ENCODE results near the gene CAPS2. TPM values are rescaled to one million over a fixed set of nuclear protein-coding genes. Genes with fewer than 3 reads are reported as not detected.

The CAPS2 gene
- total RNA-seq, 1 donor from 2014 or later, result 9.0 TPM

GRCh38 chr12:75323663-75324062 is 6.5 kb downstream of the CAPS2 start:
- H3K4me3 ChIP-seq, result no peak overlapping the region
- no peaks in the 10 kb centered on the region for H3K4me1 ChIP-seq
- no peak for ATAC-seq
- TF ChIP-seq CTCF (IDR thresholded peaks at IDR 0.05), result no peak
- no peaks in the 10 kb centered on the region for H3K27me3 ChIP-seq
- intact Hi-C loops (cut with DNase I), result no loop called here
- no peaks in the 10 kb centered on the region for H3K9me3 ChIP-seq
- H3K27ac ChIP-seq, result no peak overlapping the region
- H3K36me3 ChIP-seq, result no peaks in the 10 kb centered on the region
- no peak for DNase-seq

- Histone ChIP-seq H3K4me3 (no peak overlapping the region), H3K36me3 (no peaks in the 10 kb centered on the region), H3K27me3 (no peaks in the 10 kb centered on the region), H3K9me3 (no peaks in the 10 kb centered on the region), H3K4me1 (no peaks in the 10 kb centered on the region), H3K27ac (no peak overlapping the region)
- TF ChIP-seq CTCF (IDR thresholded peaks at IDR 0.05), result no peak
- ATAC-seq, result no peak
- intact Hi-C loops (cut with DNase I), result no loop called here
- DNase-seq, result no peak
Observed at GRCh38 chr12:75322464-75322863, 7.7 kb downstream of the CAPS2 start.

- intact Hi-C loops (cut with DNase I), result no loop called here
- no peak for ATAC-seq
- no peaks in the 10 kb centered on the region for H3K9me3 ChIP-seq
Observed at GRCh38 chr12:75317784-75318183, 12.3 kb downstream of the CAPS2 start.

GRCh38 chr12:75315518-75315917 is 14.6 kb downstream of the CAPS2 start:
- DNase-seq (no peak), ATAC-seq (no peak)
- Histone ChIP-seq H3K27me3 (no peaks in the 10 kb centered on the region), H3K9me3 (no peaks in the 10 kb centered on the region), H3K36me3 (no peaks in the 10 kb centered on the region), H3K4me1 (no peaks in the 10 kb centered on the region), H3K27ac (no peak overlapping the region), H3K4me3 (no peak overlapping the region)
- TF ChIP-seq CTCF (IDR thresholded peaks at IDR 0.05), result no peak
- intact Hi-C loops (cut with DNase I), result no loop called here

More at GRCh38 chr12:75317784-75318183, 12.3 kb downstream of the CAPS2 start:
- Histone ChIP-seq H3K36me3 (no peaks in the 10 kb centered on the region), H3K4me3 (no peak overlapping the region), H3K27me3 (no peaks in the 10 kb centered on the region), H3K4me1 (no peaks in the 10 kb centered on the region), H3K27ac (no peak overlapping the region)
- DNase-seq, result no peak
- TF ChIP-seq CTCF (IDR thresholded peaks at IDR 0.05), result no peak

- no peaks in the 10 kb centered on the region for H3K27me3 ChIP-seq
- no peaks in the 10 kb centered on the region for H3K9me3 ChIP-seq
- intact Hi-C loops (cut with DNase I), result no loop called here
- H3K4me1 ChIP-seq, result no peaks in the 10 kb centered on the region
- H3K36me3 ChIP-seq, result no peaks in the 10 kb centered on the region
- ATAC-seq (no peak), DNase-seq (no peak)
- H3K4me3 ChIP-seq, result no peak overlapping the region
- no peak overlapping the region for H3K27ac ChIP-seq
- TF ChIP-seq CTCF (IDR thresholded peaks at IDR 0.05), result no peak
Observed at GRCh38 chr12:75311369-75311768, 18.8 kb downstream of the CAPS2 start.

- no peaks in the 10 kb centered on the region for H3K27me3 ChIP-seq
- intact Hi-C loops (cut with DNase I), result no loop called here
- no peak for DNase-seq
- no peak for ATAC-seq
- no peaks in the 10 kb centered on the region for H3K4me1 ChIP-seq
- no peak overlapping the region for H3K4me3 ChIP-seq
- TF ChIP-seq CTCF (IDR thresholded peaks at IDR 0.05), result no peak
- H3K27ac ChIP-seq, result no peak overlapping the region
- no peaks in the 10 kb centered on the region for H3K9me3 ChIP-seq
- no peaks in the 10 kb centered on the region for H3K36me3 ChIP-seq
Observed at GRCh38 chr12:75308279-75308678, 21.8 kb downstream of the CAPS2 start.
